ENCODE measurements around the gene SLC16A11.

The SLC16A11 gene

DNA sequence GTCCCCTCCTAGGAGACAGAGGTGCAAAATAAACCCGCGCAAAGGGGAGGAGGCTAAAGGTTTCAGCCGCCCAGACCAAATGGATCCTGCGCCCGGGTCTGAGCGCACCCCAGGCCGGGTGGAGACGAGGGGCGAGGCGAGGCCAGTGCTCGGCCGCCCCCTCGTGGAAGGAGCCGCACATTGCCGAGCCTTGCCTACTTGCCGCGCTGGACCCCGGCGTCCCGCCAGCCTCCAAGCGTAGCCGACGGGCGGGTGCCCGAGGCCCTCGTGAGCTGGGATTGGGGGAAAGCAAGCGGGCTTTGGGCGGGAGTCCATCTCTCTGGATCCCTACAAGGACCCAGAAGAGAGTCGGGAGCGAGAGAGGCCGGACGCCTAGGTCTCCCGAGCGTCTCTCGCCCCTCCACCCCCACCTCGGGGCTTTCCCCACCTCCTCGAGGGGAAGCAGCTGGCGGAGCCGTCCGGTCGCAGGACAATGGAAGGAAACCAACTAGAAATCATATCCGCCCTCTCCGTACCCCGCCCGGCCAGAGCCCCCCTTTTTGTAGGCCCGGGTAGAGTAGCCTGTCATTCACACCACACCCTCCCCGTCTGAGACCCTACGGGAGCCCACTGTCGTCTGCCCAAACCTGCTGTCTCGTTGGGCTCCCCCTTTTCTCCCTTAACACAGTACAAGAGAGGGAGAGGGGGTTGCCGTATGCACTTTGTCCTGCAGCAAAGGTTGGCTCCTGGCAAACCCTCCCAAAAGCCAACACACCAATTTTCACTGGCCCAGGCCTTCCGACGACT lies 21.7 kb downstream of the SLC16A11 start:
- Histone ChIP-seq H2BK120ac (ENCODE audit: low read depth, low read length) (no peak overlapping the region), H3K23ac (ENCODE audit: low read length in 2 of 2) (no peak overlapping the region), H2AK5ac (ENCODE audit: low read length, severe bottlenecking) (no peak overlapping the region), H4K8ac (ENCODE audit: low read length) (peak overlapping the region; percentile 78), H3K27me3 (ENCODE audit: control insufficient read depth in 1 of 2, insufficient read depth in 1 of 2, low read length in 2 of 2) (peaks cover 4 to 16% of the 10 kb centered on the region in 2 experiments), H2BK5ac (ENCODE audit: low read depth, low read length, poor library complexity, severe bottlenecking) (no peak overlapping the region), H2BK15ac (ENCODE audit: low read depth, poor library complexity, severe bottlenecking) (peak overlapping the region; percentile 8), H4K91ac (ENCODE audit: low read length) (no peak overlapping the region), H3K9ac (ENCODE audit: low read length) (peak overlapping the region; percentile 90), H2BK12ac (ENCODE audit: low read length in 2 of 2) (no peak overlapping the region), H3K4me3 (ENCODE audit: insufficient read depth in 1 of 2, low read depth in 1 of 2, low read length in 2 of 2) (peak overlapping the region in 1 of 2 experiments; percentile 74), H3K14ac (ENCODE audit: low read length in 2 of 2) (no peak overlapping the region), H2AFZ (ENCODE audit: low read depth, low read length) (peak overlapping the region; percentile 91), H3K27ac (ENCODE audit: low read length, poor library complexity, severe bottlenecking) (no peak overlapping the region), H3K9me3 (ENCODE audit: control insufficient read depth, low read length) (no peaks in the 10 kb centered on the region), H3K18ac (ENCODE audit: low read depth in 1 of 2, low read length in 2 of 2) (peak overlapping the region in 1 of 2 experiments; percentile 19), H3K4me2 (ENCODE audit: low read length, poor library complexity, severe bottlenecking) (peak overlapping the region; percentile 62), H3K79me1 (replicated peaks; ENCODE audit: low read length, poor library complexity, severe bottlenecking) (no peaks in the 10 kb centered on the region), H3K36me3 (ENCODE audit: control insufficient read depth in 1 of 2, insufficient read depth in 2 of 2, low read depth in 1 of 2, low read length in 2 of 2) (peaks cover 5 to 11% of the 10 kb centered on the region in 2 experiments), H3K4me1 (ENCODE audit: control insufficient read depth, insufficient read depth, low read depth, low read length) (peaks cover 18% of the 10 kb centered on the region), H3K4ac (ENCODE audit: low read depth in 1 of 2, low read length in 2 of 2) (no peak overlapping the region)
- peak; percentile 68 for DNase-seq
- WGBS, result 10% methylated on average over 51 of the region's 53 CpGs

- peaks cover 4 to 16% of the 10 kb centered on the region in 2 experiments for H3K27me3 ChIP-seq (ENCODE audit: control insufficient read depth in 1 of 2, insufficient read depth in 1 of 2, low read length in 2 of 2)
- no peak overlapping the region for H2BK5ac ChIP-seq (ENCODE audit: low read depth, low read length, poor library complexity, severe bottlenecking)
- H3K27ac ChIP-seq (ENCODE audit: low read length, poor library complexity, severe bottlenecking), result no peak overlapping the region
- peak overlapping the region; percentile 90 for H3K9ac ChIP-seq (ENCODE audit: low read length)
- H2BK12ac ChIP-seq (ENCODE audit: low read length in 2 of 2), result peak overlapping the region in 1 of 2 experiments; percentile 16
- H2BK120ac ChIP-seq (ENCODE audit: low read depth, low read length), result no peak overlapping the region
- H2BK15ac ChIP-seq (ENCODE audit: low read depth, poor library complexity, severe bottlenecking), result no peak overlapping the region
- H3K4me2 ChIP-seq (ENCODE audit: low read length, poor library complexity, severe bottlenecking), result no peak overlapping the region
- H4K8ac ChIP-seq (ENCODE audit: low read length), result no peak overlapping the region
- H3K4ac ChIP-seq (ENCODE audit: low read depth in 1 of 2, low read length in 2 of 2), result no peak overlapping the region
- peak overlapping the region in 1 of 2 experiments; percentile 74 for H3K4me3 ChIP-seq (ENCODE audit: insufficient read depth in 1 of 2, low read depth in 1 of 2, low read length in 2 of 2)
- peaks cover 13 to 21% of the 10 kb centered on the region in 2 experiments for H3K36me3 ChIP-seq (ENCODE audit: control insufficient read depth in 1 of 2, insufficient read depth in 2 of 2, low read depth in 1 of 2, low read length in 2 of 2)
- H3K23ac ChIP-seq (ENCODE audit: low read length in 2 of 2), result no peak overlapping the region
- peak overlapping the region; percentile 42 for H2AK5ac ChIP-seq (ENCODE audit: low read length, severe bottlenecking)
- no peak overlapping the region for H4K91ac ChIP-seq (ENCODE audit: low read length)
- no peak for DNase-seq
- H2AFZ ChIP-seq (ENCODE audit: low read depth, low read length), result no peak overlapping the region
- WGBS, result 79% methylated on average over 11 of the region's 11 CpGs
- H3K9me3 ChIP-seq (ENCODE audit: control insufficient read depth, low read length), result no peaks in the 10 kb centered on the region
- no peak overlapping the region for H3K18ac ChIP-seq (ENCODE audit: low read depth in 1 of 2, low read length in 2 of 2)
- peaks cover 7% of the 10 kb centered on the region for H3K79me1 ChIP-seq (replicated peaks; ENCODE audit: low read length, poor library complexity, severe bottlenecking)
- peaks cover 18% of the 10 kb centered on the region for H3K4me1 ChIP-seq (ENCODE audit: control insufficient read depth, insufficient read depth, low read depth, low read length)
- no peak overlapping the region for H3K14ac ChIP-seq (ENCODE audit: low read length in 2 of 2)
Measured at GRCh38 chr17:7020894-7021664, 22.8 kb downstream of the SLC16A11 start.

GRCh38 chr17:7019839-7020519 lies 23.9 kb downstream of the SLC16A11 start:
- WGBS, result 29% methylated on average over 8 of the region's 16 CpGs
- Histone ChIP-seq H3K4ac (ENCODE audit: low read depth in 1 of 2, low read length in 2 of 2) (peak overlapping the region; percentile 28 to 76), H2BK15ac (ENCODE audit: low read depth, poor library complexity, severe bottlenecking) (no peak overlapping the region), H2BK5ac (ENCODE audit: low read depth, low read length, poor library complexity, severe bottlenecking) (no peak overlapping the region), H3K23ac (ENCODE audit: low read length in 2 of 2) (peak overlapping the region in 1 of 2 experiments; percentile 65), H4K91ac (ENCODE audit: low read length) (peak overlapping the region; percentile 85), H2AFZ (ENCODE audit: low read depth, low read length) (peak overlapping the region; percentile 33), H3K9me3 (ENCODE audit: control insufficient read depth, low read length) (no peaks in the 10 kb centered on the region), H3K4me2 (ENCODE audit: low read length, poor library complexity, severe bottlenecking) (peak overlapping the region; percentile 37), H3K4me3 (ENCODE audit: insufficient read depth in 1 of 2, low read depth in 1 of 2, low read length in 2 of 2) (peak overlapping the region; percentile 18 to 78), H2BK120ac (ENCODE audit: low read depth, low read length) (peak overlapping the region; percentile 75), H2AK5ac (ENCODE audit: low read length, severe bottlenecking) (no peak overlapping the region), H3K4me1 (ENCODE audit: control insufficient read depth, insufficient read depth, low read depth, low read length) (peaks cover 24% of the 10 kb centered on the region), H3K27ac (ENCODE audit: low read length, poor library complexity, severe bottlenecking) (no peak overlapping the region), H3K36me3 (ENCODE audit: control insufficient read depth in 1 of 2, insufficient read depth in 2 of 2, low read depth in 1 of 2, low read length in 2 of 2) (peaks cover 13 to 21% of the 10 kb centered on the region in 2 experiments), H3K14ac (ENCODE audit: low read length in 2 of 2) (peak overlapping the region in 1 of 2 experiments; percentile 4), H3K18ac (ENCODE audit: low read depth in 1 of 2, low read length in 2 of 2) (peak overlapping the region; percentile 31 to 34), H3K9ac (ENCODE audit: low read length) (peak overlapping the region; percentile 90), H4K8ac (ENCODE audit: low read length) (peak overlapping the region; percentile 93), H3K27me3 (ENCODE audit: control insufficient read depth in 1 of 2, insufficient read depth in 1 of 2, low read length in 2 of 2) (peaks cover 4 to 16% of the 10 kb centered on the region in 2 experiments), H3K79me1 (replicated peaks; ENCODE audit: low read length, poor library complexity, severe bottlenecking) (peaks cover 8% of the 10 kb centered on the region), H2BK12ac (ENCODE audit: low read length in 2 of 2) (peak overlapping the region in 1 of 2 experiments; percentile 10)
- peak; percentile 54 for DNase-seq

All from mesenchymal stem cell (in vitro differentiated cells and primary cell).